ENCODE results near the gene A4GALT.

DNA sequence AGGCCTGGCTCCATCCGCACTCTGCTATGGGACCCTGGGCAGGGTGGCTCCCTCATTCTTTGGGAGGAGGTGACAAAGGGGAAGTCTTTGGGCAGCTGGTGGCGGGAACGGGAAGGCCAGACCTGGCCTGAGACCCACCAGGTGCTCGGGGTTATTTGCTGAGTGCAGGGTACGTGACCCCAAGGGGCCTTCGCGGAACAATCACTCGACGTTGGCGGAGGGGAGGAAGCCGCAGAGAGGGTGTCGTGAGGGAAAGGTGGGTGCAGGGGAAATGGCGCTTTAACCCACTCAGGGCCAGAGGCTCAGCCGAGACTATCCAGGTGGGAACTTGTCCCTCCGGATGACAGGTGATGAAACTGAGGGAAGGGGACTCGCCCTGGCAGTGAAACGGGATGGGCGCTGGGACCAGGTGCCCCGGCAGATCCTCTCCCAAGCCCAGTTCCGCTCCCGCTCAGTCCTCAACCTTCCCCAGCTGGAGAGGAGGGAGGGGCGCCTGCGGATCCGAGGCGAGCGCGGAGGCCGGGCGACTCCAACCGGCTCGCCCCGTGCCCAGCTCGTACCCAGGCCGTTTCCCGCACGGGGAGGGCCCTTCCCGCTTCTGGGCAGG, 911 bp downstream of the A4GALT start:
- TF ChIP-seq, protein P1, sequence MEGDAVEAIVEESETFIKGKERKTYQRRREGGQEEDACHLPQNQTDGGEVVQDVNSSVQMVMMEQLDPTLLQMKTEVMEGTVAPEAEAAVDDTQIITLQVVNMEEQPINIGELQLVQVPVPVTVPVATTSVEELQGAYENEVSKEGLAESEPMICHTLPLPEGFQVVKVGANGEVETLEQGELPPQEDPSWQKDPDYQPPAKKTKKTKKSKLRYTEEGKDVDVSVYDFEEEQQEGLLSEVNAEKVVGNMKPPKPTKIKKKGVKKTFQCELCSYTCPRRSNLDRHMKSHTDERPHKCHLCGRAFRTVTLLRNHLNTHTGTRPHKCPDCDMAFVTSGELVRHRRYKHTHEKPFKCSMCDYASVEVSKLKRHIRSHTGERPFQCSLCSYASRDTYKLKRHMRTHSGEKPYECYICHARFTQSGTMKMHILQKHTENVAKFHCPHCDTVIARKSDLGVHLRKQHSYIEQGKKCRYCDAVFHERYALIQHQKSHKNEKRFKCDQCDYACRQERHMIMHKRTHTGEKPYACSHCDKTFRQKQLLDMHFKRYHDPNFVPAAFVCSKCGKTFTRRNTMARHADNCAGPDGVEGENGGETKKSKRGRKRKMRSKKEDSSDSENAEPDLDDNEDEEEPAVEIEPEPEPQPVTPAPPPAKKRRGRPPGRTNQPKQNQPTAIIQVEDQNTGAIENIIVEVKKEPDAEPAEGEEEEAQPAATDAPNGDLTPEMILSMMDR (IDR thresholded peaks at IDR 0.05), result no peak
- no peak for TF ChIP-seq EP300 (IDR thresholded peaks at IDR 0.05)
- no peak for TF ChIP-seq POLR2AphosphoS5 (IDR thresholded peaks at IDR 0.05)
